NB4 (cell line): ENCODE results near the gene METAP1.
"Not testable (repeated sequence)": the region's sequence is repeated elsewhere in the genome, so short reads cannot be mapped to it uniquely, and the experiment has no call there.

Experiments used
- DNase-seq: peaks from one replicate; pipeline ENCODE4 v3.0.0; 2010; ENCODE audit warnings: low read depth
- H3K4me3 ChIP-seq: one replicate; pipeline ENCODE4 v1.5.1; 2011; ENCODE audit warnings: mild to moderate bottlenecking, low read depth, low read length, moderate library complexity
- CTCF ChIP-seq: IDR thresholded peaks from one replicate; pipeline ENCODE4 v1.5.1; 2012; ENCODE audit warnings: low read depth, low read length
- MAX ChIP-seq: IDR thresholded peaks from 2 replicates; pipeline ENCODE4 v1.6.1; 2011; ENCODE audit warnings: low read depth, low read length
- MYC ChIP-seq: IDR thresholded peaks from 2 replicates; pipeline ENCODE4 v1.6.1; 2011; ENCODE audit warnings: low read depth, low read length
- POLR2A ChIP-seq: IDR thresholded peaks from 2 replicates; pipeline ENCODE4 v1.6.1; 2011; ENCODE audit warnings: mild to moderate bottlenecking; ENCODE audit not compliant: insufficient read length; ENCODE audit errors: extremely low read depth

The METAP1 gene

GRCh38 chr4:99090481-99091215 lies 95.1 kb downstream of the METAP1 start:
- no peak for TF ChIP-seq MAX
- TF ChIP-seq POLR2A = no peak
- TF ChIP-seq MYC = no peak
- no peak for TF ChIP-seq CTCF
- H3K4me3 ChIP-seq = no peak overlapping the region
- DNase-seq = no peak

- DNase-seq = no peak
- no peak for TF ChIP-seq CTCF
- no peak for TF ChIP-seq MAX
- no peak for TF ChIP-seq POLR2A
- no peak for TF ChIP-seq MYC
- H3K4me3 ChIP-seq = no peak overlapping the region
These were observed 95.7 kb downstream of the METAP1 start for GRCh38 chr4:99091216-99091575.

- not testable (repeated sequence) for H3K4me3 ChIP-seq, DNase-seq
These were observed 96.3 kb downstream of the METAP1 start for GRCh38 chr4:99091841-99092240.

- TF ChIP-seq MAX (no peak), POLR2A (no peak)
- DNase-seq = no peak
- no peak overlapping the region for H3K4me3 ChIP-seq
These were observed 103.8 kb downstream of the METAP1 start for GRCh38 chr4:99099311-99099710.

GRCh38 chr4:99099814-99100213 lies 104.3 kb downstream of the METAP1 start:
- not testable (repeated sequence) for DNase-seq, H3K4me3 ChIP-seq

GRCh38 chr4:99100876-99101275 lies 105.4 kb downstream of the METAP1 start:
- no peak for TF ChIP-seq POLR2A
- no peak for TF ChIP-seq MYC
- no peak for TF ChIP-seq MAX
- TF ChIP-seq CTCF = no peak
- no peak overlapping the region for H3K4me3 ChIP-seq
- DNase-seq = no peak

- TF ChIP-seq MAX = no peak
- no peak for TF ChIP-seq MYC
- H3K4me3 ChIP-seq = no peak overlapping the region
- no peak for DNase-seq
These were observed 107.1 kb downstream of the METAP1 start for GRCh38 chr4:99102634-99103033.

- DNase-seq = no peak
- no peak overlapping the region for H3K4me3 ChIP-seq
- no peak for TF ChIP-seq POLR2A
- TF ChIP-seq MAX = no peak
- TF ChIP-seq CTCF = no peak
- no peak for TF ChIP-seq MYC
These were observed 107.6 kb downstream of the METAP1 start for GRCh38 chr4:99103166-99103565.
